Sigmoid colon (tissue), 3 donors: ENCODE results near the gene TRNT1.

ENCODE experiments used
- CTCF ChIP-seq, 4 experiments: fragments of 450-650 bp in 3 of 4; fragments of 200-600 bp in 1 of 4; IDR thresholded peaks; one replicate each; pipeline ENCODE4 v1.5.1; 2016 to 2019; ENCODE audit warnings: antibody characterized with exemption in 4 of 4, mild to moderate bottlenecking in 3 of 4, moderate library complexity in 2 of 4
- POLR2A ChIP-seq, 2 donors: fragments of 450-650 bp; IDR thresholded peaks; one replicate each; pipeline ENCODE4 v1.6.1; 2016; ENCODE audit warnings: antibody characterized with exemption in 2 of 2, mild to moderate bottlenecking in 2 of 2, moderate library complexity in 2 of 2

DNA sequence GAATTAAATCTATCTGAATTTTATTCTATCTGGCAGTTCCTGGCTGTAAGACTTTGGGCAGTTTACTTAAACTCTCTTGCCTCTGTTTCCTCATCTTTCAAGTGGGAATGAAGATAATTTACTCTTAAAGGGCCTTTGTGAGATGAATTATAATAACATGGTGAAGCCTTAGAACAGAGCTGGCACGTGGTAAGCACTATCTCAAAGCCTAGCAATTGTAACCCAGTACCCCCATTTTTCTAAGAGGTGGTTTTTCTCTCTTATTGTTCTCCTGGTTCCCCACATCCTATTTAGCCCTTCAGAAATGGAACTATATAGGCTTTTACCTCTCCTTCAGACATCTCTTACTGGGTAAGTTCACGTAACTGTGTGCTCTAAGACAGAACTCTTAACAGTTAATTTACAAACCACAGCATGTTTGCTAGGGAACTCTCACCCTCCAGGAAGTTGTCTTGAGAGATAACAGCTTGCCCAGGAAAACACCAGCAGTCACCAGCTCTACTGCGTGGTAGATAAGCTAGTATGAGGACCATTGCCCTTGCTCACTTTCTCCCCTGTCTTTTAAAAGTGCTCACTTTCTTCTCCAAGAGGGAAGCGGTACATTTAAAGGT, 65.0 kb downstream of the TRNT1 start:
- no peak for TF ChIP-seq POLR2A (IDR thresholded peaks at IDR 0.05)
- no peak for TF ChIP-seq CTCF (IDR thresholded peaks at IDR 0.05)
